H4 (cell line): ENCODE results near the gene DSCAML1. TPM values are rescaled to one million over a fixed set of nuclear protein-coding genes. Genes with fewer than 3 reads are reported as not detected.
A peak's percentile ranks its signal among the peaks of the same experiment; 100 is the strongest.

ENCODE experiments used
- DNase-seq: peaks from one replicate; pipeline ENCODE4 v3.0.0-alpha.2; 2015; ENCODE audit warnings: low spot score
- total RNA-seq: library from RNA; depleted of rRNA; stranded (reverse); fragments of >200 nt; shearing (Covaris generic); gene quantifications from 2 replicates; pipeline ENCODE4 v1.2.3, GENCODE V29; 2014

Gene DSCAML1
- total RNA-seq, 1 experiment from 2014 or later, result not detected

GRCh38 chr11:117761993-117762392, 35.0 kb downstream of the DSCAML1 start:
- no peak for DNase-seq

- DNase-seq, result no peak
These were observed 37.7 kb downstream of the DSCAML1 start for GRCh38 chr11:117759305-117759704.

- no peak for DNase-seq
These were observed 43.0 kb downstream of the DSCAML1 start for GRCh38 chr11:117754030-117754429.

GRCh38 chr11:117752721-117753237, 44.2 kb downstream of the DSCAML1 start:
- no peak for DNase-seq

GRCh38 chr11:117752071-117752470, 44.9 kb downstream of the DSCAML1 start:
- no peak for DNase-seq

- no peak for DNase-seq
These were observed 45.9 kb downstream of the DSCAML1 start for GRCh38 chr11:117750916-117751662.

- no peak for DNase-seq
These were observed 46.7 kb downstream of the DSCAML1 start for GRCh38 chr11:117750357-117750756.

GRCh38 chr11:117749541-117749910, 47.5 kb downstream of the DSCAML1 start:
- no peak for DNase-seq

GRCh38 chr11:117748771-117749540, 48.1 kb downstream of the DSCAML1 start:
- no peak for DNase-seq

GRCh38 chr11:117747892-117748291, 49.1 kb downstream of the DSCAML1 start:
- no peak for DNase-seq

GRCh38 chr11:117745346-117745745, 51.7 kb downstream of the DSCAML1 start:
- no peak for DNase-seq

GRCh38 chr11:117744471-117745150, 52.4 kb downstream of the DSCAML1 start:
- DNase-seq, result no peak

GRCh38 chr11:117743121-117743815, 53.7 kb downstream of the DSCAML1 start:
- peak; percentile 27 for DNase-seq

GRCh38 chr11:117738246-117738957, 58.6 kb downstream of the DSCAML1 start:
- no peak for DNase-seq

- no peak for DNase-seq
These were observed 61.6 kb downstream of the DSCAML1 start for GRCh38 chr11:117735350-117735977.

- DNase-seq, result no peak
These were observed 62.4 kb downstream of the DSCAML1 start for GRCh38 chr11:117734601-117735024.

- DNase-seq, result no peak
These were observed 63.7 kb downstream of the DSCAML1 start for GRCh38 chr11:117733316-117733715.

- no peak for DNase-seq
These were observed 65.2 kb downstream of the DSCAML1 start for GRCh38 chr11:117731722-117732290.

GRCh38 chr11:117730208-117730800, 66.7 kb downstream of the DSCAML1 start:
- no peak for DNase-seq
